GM23248 (cell line): Measurements from ENCODE around the gene VTI1A.

Source experiments
- EZH2 ChIP-seq: fragments of 200-600 bp; sonication (generic); IDR thresholded peaks from 2 replicates; pipeline ENCODE4 v1.6.1; 2018; ENCODE audit warnings: antibody characterized with exemption, mild to moderate bottlenecking; ENCODE audit not compliant: insufficient read depth, poor library complexity, severe bottlenecking
- EZH2phosphoT487 ChIP-seq: fragments of 200-600 bp; sonication (generic); IDR thresholded peaks from 2 replicates; pipeline ENCODE4 v1.6.1; 2018; ENCODE audit warnings: antibody characterized with exemption, moderate library complexity, mild to moderate bottlenecking, low read depth; ENCODE audit not compliant: insufficient read depth

DNA sequence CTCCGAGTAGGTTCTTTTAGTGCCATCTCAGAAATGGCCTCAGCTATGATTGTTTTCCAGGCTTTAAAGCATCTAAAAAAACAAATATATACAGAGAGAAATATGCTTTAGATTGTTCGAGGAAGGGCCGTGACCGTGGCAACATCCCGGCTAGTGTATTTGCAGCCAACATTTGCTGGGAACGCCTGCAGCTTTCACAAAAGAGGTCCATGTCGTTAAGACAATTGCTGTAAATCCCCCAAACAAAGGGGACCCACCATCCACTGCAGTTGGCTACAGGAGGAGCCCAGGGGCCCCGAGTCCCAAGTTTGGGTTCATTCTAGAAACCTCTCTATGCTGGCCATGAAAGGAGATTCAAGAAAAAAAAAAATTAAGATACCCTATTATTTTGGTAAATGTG is 350.2 kb downstream of the VTI1A start:
- TF ChIP-seq EZH2phosphoT487 (no peak), EZH2 (no peak)
